Breast epithelium (tissue), 4 donors: ENCODE results near the gene PI16. TPM values are rescaled to one million over a fixed set of nuclear protein-coding genes. Genes with fewer than 3 reads are reported as not detected.

Experiments
- DNase-seq, 2 donors: peaks; one replicate each; pipeline ENCODE4 v3.0.0-alpha.2; 2019; ENCODE audit warnings: low spot score in 2 of 2
- H3K27ac ChIP-seq, 2 donors: fragments of 200-600 bp; sonication (generic) in 1 of 2; one replicate each; pipeline ENCODE4 v1.5.1; 2016 to 2019; ENCODE audit warnings: mild to moderate bottlenecking in 1 of 2
- H3K27me3 ChIP-seq, 2 donors: fragments of 200-600 bp; sonication (generic) in 1 of 2; one replicate each; pipeline versions ENCODE4 v1.5.1 to v1.6.0; 2017 to 2019; ENCODE audit warnings: control low read depth in 1 of 2, mild to moderate bottlenecking in 1 of 2
- H3K36me3 ChIP-seq: fragments of 200-600 bp; one replicate; pipeline ENCODE4 v1.5.1; 2019
- H3K4me1 ChIP-seq, 2 donors: fragments of 200-600 bp; sonication (generic); one replicate each; pipeline ENCODE4 v1.5.1; 2016 to 2019; ENCODE audit warnings: control low read depth in 1 of 2
- H3K4me3 ChIP-seq, 3 donors: fragments of 200-600 bp; sonication (generic); 1 replicate in 2 of 3; 2 replicates in 1 of 3; pipeline ENCODE4 v1.5.1; 2016 to 2019; ENCODE audit warnings: mild to moderate bottlenecking in 3 of 3, moderate library complexity in 2 of 3
- H3K9me3 ChIP-seq, 2 donors: fragments of 200-600 bp; sonication (generic) in 1 of 2; one replicate each; pipeline ENCODE4 v1.5.1; 2016 to 2019; ENCODE audit warnings: control low read depth in 1 of 2
- POLR2A ChIP-seq: fragments of 450-650 bp; IDR thresholded peaks from one replicate; pipeline ENCODE4 v1.6.1; 2016; ENCODE audit warnings: antibody characterized with exemption, mild to moderate bottlenecking, moderate library complexity
- POLR2AphosphoS5 ChIP-seq, 3 donors: sonication (generic); formaldehyde crosslinking; IDR thresholded peaks; one replicate each; pipeline ENCODE4 v1.6.1; 2017; ENCODE audit warnings: antibody characterized with exemption in 3 of 3
- intact Hi-C: fragments of 100-400 bp; cut with DNase I; formaldehyde crosslinking; loops from one replicate; pipeline ENCODE4 v1.15.1; 2023; ENCODE audit warnings: low total_unique reads
- total RNA-seq, 3 donors: library from RNA; depleted of rRNA; stranded (reverse); fragments of >200 nt; gene quantifications; one replicate each; pipeline ENCODE4 v1.1.0, GENCODE V29; 2016
- TF ChIP-seq, protein P1 (sequence below), 3 donors: fragments of 450-650 bp; IDR thresholded peaks; one replicate each; pipeline ENCODE4 v1.5.1; 2016 to 2017; ENCODE audit warnings: antibody characterized with exemption in 3 of 3, mild to moderate bottlenecking in 3 of 3, moderate library complexity in 3 of 3

The PI16 gene, protein sequence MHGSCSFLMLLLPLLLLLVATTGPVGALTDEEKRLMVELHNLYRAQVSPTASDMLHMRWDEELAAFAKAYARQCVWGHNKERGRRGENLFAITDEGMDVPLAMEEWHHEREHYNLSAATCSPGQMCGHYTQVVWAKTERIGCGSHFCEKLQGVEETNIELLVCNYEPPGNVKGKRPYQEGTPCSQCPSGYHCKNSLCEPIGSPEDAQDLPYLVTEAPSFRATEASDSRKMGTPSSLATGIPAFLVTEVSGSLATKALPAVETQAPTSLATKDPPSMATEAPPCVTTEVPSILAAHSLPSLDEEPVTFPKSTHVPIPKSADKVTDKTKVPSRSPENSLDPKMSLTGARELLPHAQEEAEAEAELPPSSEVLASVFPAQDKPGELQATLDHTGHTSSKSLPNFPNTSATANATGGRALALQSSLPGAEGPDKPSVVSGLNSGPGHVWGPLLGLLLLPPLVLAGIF
- total RNA-seq = 10 to 100 TPM in 1 of 3 donors, 1 to 10 TPM in 2; 2.8 to 14.9 (median 5.2) TPM

GRCh38 chr6:36954262-36954931 lies at the start of gene PI16:
Gene PI16 (plus strand): TSS chr6:36954738. CDS start chr6:36954761, 23 bp downstream.
- intact Hi-C loops = no loop called here
- Histone ChIP-seq H3K4me3 (no peak within 1 kb of the TSS), H3K4me1 (no peaks in the 10 kb centered on the region), H3K27ac (peak within 1 kb of the TSS in 1 of 2 donors; percentile 28), H3K9me3 (no peaks in the 10 kb centered on the region), H3K27me3 (no peaks in the 10 kb centered on the region), H3K36me3 (no peaks in the 10 kb centered on the region)
- DNase-seq = no peak
- no peak for TF ChIP-seq POLR2AphosphoS5 (IDR thresholded peaks at IDR 0.05)

- no peak for DNase-seq
- Histone ChIP-seq H3K27me3 (no peaks in the 10 kb centered on the region), H3K4me3 (no peak overlapping the region), H3K4me1 (peaks cover 0 to 13% of the 10 kb centered on the region in 2 donors), H3K9me3 (no peaks in the 10 kb centered on the region), H3K36me3 (peaks cover 8% of the 10 kb centered on the region), H3K27ac (no peak overlapping the region)
- no peak for TF ChIP-seq POLR2AphosphoS5 (IDR thresholded peaks at IDR 0.05)
- TF ChIP-seq, protein P1, sequence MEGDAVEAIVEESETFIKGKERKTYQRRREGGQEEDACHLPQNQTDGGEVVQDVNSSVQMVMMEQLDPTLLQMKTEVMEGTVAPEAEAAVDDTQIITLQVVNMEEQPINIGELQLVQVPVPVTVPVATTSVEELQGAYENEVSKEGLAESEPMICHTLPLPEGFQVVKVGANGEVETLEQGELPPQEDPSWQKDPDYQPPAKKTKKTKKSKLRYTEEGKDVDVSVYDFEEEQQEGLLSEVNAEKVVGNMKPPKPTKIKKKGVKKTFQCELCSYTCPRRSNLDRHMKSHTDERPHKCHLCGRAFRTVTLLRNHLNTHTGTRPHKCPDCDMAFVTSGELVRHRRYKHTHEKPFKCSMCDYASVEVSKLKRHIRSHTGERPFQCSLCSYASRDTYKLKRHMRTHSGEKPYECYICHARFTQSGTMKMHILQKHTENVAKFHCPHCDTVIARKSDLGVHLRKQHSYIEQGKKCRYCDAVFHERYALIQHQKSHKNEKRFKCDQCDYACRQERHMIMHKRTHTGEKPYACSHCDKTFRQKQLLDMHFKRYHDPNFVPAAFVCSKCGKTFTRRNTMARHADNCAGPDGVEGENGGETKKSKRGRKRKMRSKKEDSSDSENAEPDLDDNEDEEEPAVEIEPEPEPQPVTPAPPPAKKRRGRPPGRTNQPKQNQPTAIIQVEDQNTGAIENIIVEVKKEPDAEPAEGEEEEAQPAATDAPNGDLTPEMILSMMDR (IDR thresholded peaks at IDR 0.05) = no peak
- no peak for TF ChIP-seq POLR2A
- intact Hi-C loops = loop anchor here (5.0 kb wide), 1 partner anchor 417 kb away; no protein-coding TSS in a partner anchor
Observed at GRCh38 chr6:36904851-36905393, 49.6 kb upstream of the PI16 start.

- Histone ChIP-seq H3K9me3 (no peaks in the 10 kb centered on the region), H3K27me3 (no peaks in the 10 kb centered on the region), H3K4me3 (no peak overlapping the region), H3K4me1 (peaks cover 0 to 13% of the 10 kb centered on the region in 2 donors), H3K36me3 (peaks cover 8% of the 10 kb centered on the region), H3K27ac (peak overlapping the region; percentile 27 to 52)
- intact Hi-C loops = loop anchor here (5.0 kb wide), 1 partner anchor 416 kb away; no protein-coding TSS in a partner anchor
- TF ChIP-seq, protein P1 (IDR thresholded peaks at IDR 0.05) = no peak
- TF ChIP-seq POLR2A (no peak), POLR2AphosphoS5 (IDR thresholded peaks at IDR 0.05) (no peak)
- DNase-seq = peak; percentile 57 to 80
Observed at GRCh38 chr6:36906539-36907325, 47.8 kb upstream of the PI16 start.

- H3K9me3 ChIP-seq = no peaks in the 10 kb centered on the region
- peaks cover 0 to 16% of the 10 kb centered on the region in 2 donors for H3K4me1 ChIP-seq
- no peak overlapping the region for H3K4me3 ChIP-seq
- intact Hi-C loops = loop anchor here (5.0 kb wide), 1 partner anchor 415 kb away; no protein-coding TSS in a partner anchor
- H3K27ac ChIP-seq = peak overlapping the region; percentile 21 to 52
- TF ChIP-seq POLR2AphosphoS5 (IDR thresholded peaks at IDR 0.05) (no peak), POLR2A (no peak)
- TF ChIP-seq, protein P1 (IDR thresholded peaks at IDR 0.05) = no peak
- no peaks in the 10 kb centered on the region for H3K36me3 ChIP-seq
- H3K27me3 ChIP-seq = no peaks in the 10 kb centered on the region
- peak in 1 of 2 donors; percentile 60 for DNase-seq
Observed at GRCh38 chr6:36907781-36908180, 46.8 kb upstream of the PI16 start.

DNA sequence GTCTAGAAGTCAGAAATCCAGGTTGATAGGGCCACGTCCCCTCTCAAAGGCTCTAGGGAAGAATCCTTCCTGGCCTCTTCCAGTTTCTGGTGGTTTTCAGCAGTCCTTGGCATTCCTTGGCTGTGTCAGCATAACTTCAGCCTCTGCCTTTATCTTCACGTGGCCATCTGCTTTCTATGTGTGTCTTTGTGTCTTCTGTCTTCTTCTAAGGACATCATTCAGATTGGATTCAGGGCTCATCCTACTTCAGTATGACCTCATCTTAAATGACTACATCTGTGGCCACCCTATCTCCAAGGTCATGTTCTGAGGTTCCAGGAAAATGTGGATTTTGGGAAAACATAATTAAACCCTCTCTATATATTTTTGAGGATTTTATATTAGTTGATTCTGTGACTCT lies 45.8 kb upstream of the PI16 start:
- intact Hi-C loops = loop anchor here (5.0 kb wide), 1 partner anchor 414 kb away; no protein-coding TSS in a partner anchor
- H3K27me3 ChIP-seq = no peaks in the 10 kb centered on the region
- H3K27ac ChIP-seq = no peak overlapping the region
- TF ChIP-seq POLR2A (no peak), POLR2AphosphoS5 (IDR thresholded peaks at IDR 0.05) (no peak)
- TF ChIP-seq, protein P1 (IDR thresholded peaks at IDR 0.05) = no peak
- DNase-seq = no peak
- H3K36me3 ChIP-seq = no peaks in the 10 kb centered on the region
- no peak overlapping the region for H3K4me3 ChIP-seq
- no peaks in the 10 kb centered on the region for H3K9me3 ChIP-seq
- H3K4me1 ChIP-seq = peaks cover 6 to 16% of the 10 kb centered on the region in 2 donors
